DOHH2 (cell line): ENCODE data around the gene RAMP2.

Experiments
- H3F3A ChIP-seq: fragments of 200-600 bp; sonication (generic), shearing (Covaris generic); 2 replicates; pipeline ENCODE4 v1.6.0; 2016; ENCODE audit warnings: antibody characterized with exemption, mild to moderate bottlenecking; ENCODE audit not compliant: control insufficient read depth, insufficient read depth
- H3K27ac ChIP-seq: fragments of 200-600 bp; sonication (generic); 2 replicates; pipeline ENCODE4 v1.5.1; 2014; ENCODE audit warnings: low read depth, mild to moderate bottlenecking, low read length, moderate library complexity
- H3K27me3 ChIP-seq: fragments of 200-600 bp; sonication (generic); 2 replicates; pipeline ENCODE4 v1.6.1; 2014; ENCODE audit warnings: mild to moderate bottlenecking, low read length, mixed read lengths; ENCODE audit not compliant: control insufficient read depth
- H3K36me3 ChIP-seq: fragments of 200-600 bp; sonication (generic); 2 replicates; pipeline ENCODE4 v1.6.1; 2014; ENCODE audit warnings: mild to moderate bottlenecking, low read length, moderate library complexity, mixed read lengths; ENCODE audit not compliant: control insufficient read depth
- H3K4me1 ChIP-seq: fragments of 200-600 bp; sonication (generic); 2 replicates; pipeline ENCODE4 v1.6.1; 2014; ENCODE audit warnings: mild to moderate bottlenecking, low read length, mixed read lengths; ENCODE audit not compliant: control insufficient read depth
- H3K4me2 ChIP-seq: fragments of 200-600 bp; sonication (generic); 2 replicates; pipeline ENCODE4 v1.6.0; 2014; ENCODE audit warnings: mild to moderate bottlenecking, low read length, moderate library complexity
- H3K4me3 ChIP-seq: fragments of 200-600 bp; sonication (generic); 2 replicates; pipeline ENCODE4 v1.5.1; 2014; ENCODE audit warnings: mild to moderate bottlenecking, low read length, mixed read lengths
- H3K79me2 ChIP-seq: fragments of 200-600 bp; sonication (generic); 2 replicates; pipeline ENCODE4 v1.6.1; 2014; ENCODE audit warnings: mild to moderate bottlenecking, low read length, mixed read lengths; ENCODE audit not compliant: control insufficient read depth
- H3K9me2 ChIP-seq: fragments of 200-600 bp; sonication (generic); replicated peaks from 2 replicates; pipeline ENCODE4 v1.6.1; 2014; ENCODE audit warnings: mild to moderate bottlenecking, low read length, mixed read lengths; ENCODE audit not compliant: control insufficient read depth
- H3K9me3 ChIP-seq: fragments of 200-600 bp; sonication (generic); 2 replicates; pipeline ENCODE4 v1.6.1; 2014; ENCODE audit warnings: antibody characterized with exemption, low read length, mixed read lengths; ENCODE audit not compliant: control insufficient read depth, insufficient read depth
- H4K20me1 ChIP-seq: fragments of 200-600 bp; sonication (generic); 2 replicates; pipeline ENCODE4 v1.6.0; 2014; ENCODE audit warnings: low read depth, mild to moderate bottlenecking, antibody characterized with exemption, low read length, moderate library complexity; ENCODE audit not compliant: control insufficient read depth, insufficient read depth
- EZH2phosphoT487 ChIP-seq: fragments of 200-600 bp; sonication (generic); IDR thresholded peaks from 2 replicates; pipeline ENCODE4 v1.6.1; 2017; ENCODE audit warnings: borderline replicate concordance, mild to moderate bottlenecking, antibody characterized with exemption, low read length, moderate library complexity, mixed read lengths
- TF ChIP-seq, protein P1 (sequence below): fragments of 200-600 bp; sonication (generic); IDR thresholded peaks from one replicate; pipeline ENCODE4 v1.5.1; 2014; ENCODE audit warnings: antibody characterized with exemption, mild to moderate bottlenecking, low read depth, low read length; ENCODE audit not compliant: poor library complexity, severe bottlenecking

RAMP2 gene

DNA sequence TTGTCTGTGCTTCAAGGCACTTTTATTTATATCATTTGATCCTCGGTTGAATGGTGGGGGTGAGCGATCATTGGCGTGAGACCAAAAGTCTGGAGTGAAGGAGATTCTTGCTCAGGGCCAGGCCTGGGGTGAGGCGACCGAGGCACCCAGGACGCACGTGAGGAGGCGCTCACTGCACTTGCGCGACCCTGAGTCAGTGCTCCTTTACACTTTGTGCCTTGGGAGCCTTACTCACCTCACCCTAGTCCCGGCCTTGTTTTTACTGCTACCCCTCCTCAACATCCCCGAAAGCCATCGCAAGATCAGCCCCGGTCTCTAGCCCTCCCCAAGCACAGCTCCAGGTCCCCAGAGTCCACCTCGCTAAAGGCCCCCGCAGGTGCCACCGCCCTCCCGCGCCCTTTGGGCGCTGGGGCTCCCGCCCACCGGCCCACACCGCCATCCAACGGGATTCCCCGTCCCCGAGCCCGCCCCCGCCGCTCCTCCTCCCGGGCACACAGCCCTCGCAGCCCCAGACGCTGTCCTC is 16.7 kb upstream of the RAMP2 start:
- TF ChIP-seq EZH2phosphoT487: no peak
- TF ChIP-seq, protein P1, sequence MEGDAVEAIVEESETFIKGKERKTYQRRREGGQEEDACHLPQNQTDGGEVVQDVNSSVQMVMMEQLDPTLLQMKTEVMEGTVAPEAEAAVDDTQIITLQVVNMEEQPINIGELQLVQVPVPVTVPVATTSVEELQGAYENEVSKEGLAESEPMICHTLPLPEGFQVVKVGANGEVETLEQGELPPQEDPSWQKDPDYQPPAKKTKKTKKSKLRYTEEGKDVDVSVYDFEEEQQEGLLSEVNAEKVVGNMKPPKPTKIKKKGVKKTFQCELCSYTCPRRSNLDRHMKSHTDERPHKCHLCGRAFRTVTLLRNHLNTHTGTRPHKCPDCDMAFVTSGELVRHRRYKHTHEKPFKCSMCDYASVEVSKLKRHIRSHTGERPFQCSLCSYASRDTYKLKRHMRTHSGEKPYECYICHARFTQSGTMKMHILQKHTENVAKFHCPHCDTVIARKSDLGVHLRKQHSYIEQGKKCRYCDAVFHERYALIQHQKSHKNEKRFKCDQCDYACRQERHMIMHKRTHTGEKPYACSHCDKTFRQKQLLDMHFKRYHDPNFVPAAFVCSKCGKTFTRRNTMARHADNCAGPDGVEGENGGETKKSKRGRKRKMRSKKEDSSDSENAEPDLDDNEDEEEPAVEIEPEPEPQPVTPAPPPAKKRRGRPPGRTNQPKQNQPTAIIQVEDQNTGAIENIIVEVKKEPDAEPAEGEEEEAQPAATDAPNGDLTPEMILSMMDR: peak; percentile 26
- Histone ChIP-seq H3K4me1 (peaks cover 28% of the 10 kb centered on the region), H3K79me2 (peaks cover 45% of the 10 kb centered on the region), H3K9me2 (no peaks in the 10 kb centered on the region), H3K4me3 (peak overlapping the region; percentile 83), H3K27me3 (peaks cover 18% of the 10 kb centered on the region), H3K4me2 (peak overlapping the region; percentile 94), H3K36me3 (peaks cover 4% of the 10 kb centered on the region), H4K20me1 (no peaks in the 10 kb centered on the region), H3K27ac (peak overlapping the region; percentile 60), H3F3A (no peaks in the 10 kb centered on the region), H3K9me3 (peaks cover 4% of the 10 kb centered on the region)

DNA sequence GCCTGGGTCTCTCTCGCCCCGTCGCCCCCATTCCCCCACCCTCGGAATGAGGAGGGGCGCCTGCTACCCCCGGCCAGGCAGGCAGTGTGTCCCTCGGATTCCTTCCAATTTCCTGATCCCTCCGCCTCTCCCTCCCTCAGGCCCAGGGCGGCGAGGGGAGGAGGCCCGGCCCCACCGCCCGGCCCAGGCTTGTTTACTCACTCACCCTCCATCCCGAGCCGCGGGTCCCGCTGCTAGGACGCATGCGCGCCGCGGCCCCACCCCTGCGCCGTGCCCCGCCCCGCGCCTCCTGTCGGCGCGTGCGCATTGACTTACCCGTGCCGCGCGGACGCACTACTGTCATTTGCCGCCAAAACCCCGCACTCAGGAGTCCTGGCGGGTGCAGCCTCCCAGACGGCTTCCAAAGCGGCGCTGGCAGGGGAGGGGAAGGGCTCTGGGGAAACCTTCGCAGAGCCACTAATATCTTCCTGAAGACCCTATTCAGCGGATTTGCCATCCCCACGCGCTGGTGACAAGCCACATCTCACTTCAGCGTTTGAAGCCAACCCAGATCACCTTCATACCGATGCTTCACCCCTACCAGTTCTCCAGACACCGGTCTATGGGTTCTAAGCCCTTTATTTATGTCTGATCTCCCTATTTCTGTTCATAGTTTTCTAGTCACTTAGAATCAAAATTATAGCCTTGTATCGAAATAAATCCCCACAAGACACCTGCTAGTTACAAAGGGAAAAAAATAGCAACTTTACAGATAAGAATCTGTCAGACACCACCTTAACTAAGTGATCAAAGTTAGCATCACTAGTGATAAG is 16.0 kb upstream of the RAMP2 start, which contains the start of gene EZH1:
Gene EZH1 (minus strand): TSS at position 235 of the 812 bp plus-strand sequence. CDS start 16,099 bp downstream, outside the sequence.
- TF ChIP-seq, protein P1: no peak
- TF ChIP-seq EZH2phosphoT487: no peak
- Histone ChIP-seq H3K4me3 (peak within 1 kb of the TSS; percentile 83), H4K20me1 (no peaks in the 10 kb centered on the region), H3K9me2 (no peaks in the 10 kb centered on the region), H3K36me3 (peaks cover 4% of the 10 kb centered on the region), H3K27me3 (peaks cover 19% of the 10 kb centered on the region), H3F3A (no peaks in the 10 kb centered on the region), H3K27ac (peak within 1 kb of the TSS; percentile 60), H3K4me1 (peaks cover 28% of the 10 kb centered on the region), H3K4me2 (peak within 1 kb of the TSS; percentile 94), H3K9me3 (peaks cover 4% of the 10 kb centered on the region), H3K79me2 (peaks cover 43% of the 10 kb centered on the region)

DNA sequence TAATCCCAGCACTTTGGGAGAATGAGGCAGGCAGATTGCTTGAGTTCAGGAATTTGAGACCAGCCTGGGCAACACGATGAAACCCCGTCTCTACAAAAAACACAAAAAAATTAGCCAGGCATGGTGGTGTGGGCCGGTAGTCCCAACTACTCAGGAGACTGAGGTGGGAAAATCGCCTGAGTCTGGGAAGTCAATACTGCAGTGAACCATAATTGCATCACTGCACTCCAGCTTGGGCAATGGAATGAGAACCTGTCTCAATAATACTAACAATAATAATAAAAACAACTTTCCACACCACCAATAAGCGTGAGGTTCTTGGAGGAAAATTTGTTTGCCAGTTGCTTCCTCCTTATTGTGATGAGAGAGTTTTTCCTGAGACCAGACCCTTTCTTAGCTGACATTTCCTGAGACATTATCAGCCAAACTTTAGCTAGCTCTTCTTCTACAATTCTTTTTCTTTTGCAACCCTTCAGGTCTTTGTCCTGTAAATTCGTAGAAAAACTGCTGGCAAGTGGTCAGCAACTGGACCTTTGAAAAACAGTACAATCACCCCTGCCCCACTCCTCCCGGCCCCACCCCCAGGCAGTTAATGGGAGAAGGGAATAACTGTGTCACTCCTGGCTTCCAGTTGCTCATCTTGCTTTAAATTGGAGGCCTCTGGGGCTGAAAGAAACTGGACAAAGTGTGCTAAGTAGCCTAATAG is 12.7 kb upstream of the RAMP2 start:
- Histone ChIP-seq H3K4me1 (peaks cover 19% of the 10 kb centered on the region), H3K79me2 (peaks cover 14% of the 10 kb centered on the region), H3K4me2 (no peak overlapping the region), H3K9me3 (peaks cover 4% of the 10 kb centered on the region), H3K4me3 (no peak overlapping the region), H3K27me3 (peaks cover 19% of the 10 kb centered on the region), H3K36me3 (no peaks in the 10 kb centered on the region), H3F3A (no peaks in the 10 kb centered on the region), H4K20me1 (no peaks in the 10 kb centered on the region), H3K27ac (no peak overlapping the region), H3K9me2 (no peaks in the 10 kb centered on the region)
- TF ChIP-seq, protein P1: no peak
- no peak for TF ChIP-seq EZH2phosphoT487
